DOHH2 (cell line): ENCODE results near the gene RASAL2.

ENCODE experiments used
- EZH2phosphoT487 ChIP-seq: fragments of 200-600 bp; sonication (generic); IDR thresholded peaks from 2 replicates; pipeline ENCODE4 v1.6.1; 2017; ENCODE audit warnings: borderline replicate concordance, mild to moderate bottlenecking, antibody characterized with exemption, low read length, moderate library complexity, mixed read lengths
- TF ChIP-seq, protein P1 (sequence below): fragments of 200-600 bp; sonication (generic); IDR thresholded peaks from one replicate; pipeline ENCODE4 v1.5.1; 2014; ENCODE audit warnings: antibody characterized with exemption, mild to moderate bottlenecking, low read depth, low read length; ENCODE audit not compliant: poor library complexity, severe bottlenecking

DNA sequence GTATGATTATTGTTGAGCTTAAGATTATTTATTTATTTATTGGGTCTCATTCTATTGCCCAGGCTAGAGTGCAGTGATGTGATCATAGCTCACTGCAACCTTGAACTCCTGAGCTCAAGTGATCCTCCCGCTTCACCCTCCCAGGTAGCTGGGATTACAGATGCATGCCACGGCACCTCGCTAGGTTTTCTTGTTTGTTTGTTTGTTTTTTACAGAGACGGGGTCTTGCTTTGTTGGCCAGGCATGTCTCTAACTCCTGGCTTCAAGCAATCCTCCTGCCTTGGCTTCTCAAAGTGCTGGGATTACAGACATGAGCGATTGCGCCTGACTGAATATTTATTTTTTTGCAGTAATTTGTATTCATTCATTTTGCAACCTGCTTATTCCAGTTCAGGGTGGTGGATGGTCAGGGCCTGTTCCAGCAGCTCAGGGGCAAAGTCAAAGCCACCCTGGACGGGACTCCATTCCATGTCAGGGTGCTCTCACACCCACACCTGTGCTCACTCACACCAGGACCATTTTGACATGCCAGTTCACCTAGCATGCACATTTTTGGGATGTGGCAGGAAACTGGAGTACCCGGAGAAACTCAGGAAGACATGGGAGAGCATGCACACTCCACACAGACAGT lies 29.6 kb upstream of the RASAL2 start:
- TF ChIP-seq, protein P1, sequence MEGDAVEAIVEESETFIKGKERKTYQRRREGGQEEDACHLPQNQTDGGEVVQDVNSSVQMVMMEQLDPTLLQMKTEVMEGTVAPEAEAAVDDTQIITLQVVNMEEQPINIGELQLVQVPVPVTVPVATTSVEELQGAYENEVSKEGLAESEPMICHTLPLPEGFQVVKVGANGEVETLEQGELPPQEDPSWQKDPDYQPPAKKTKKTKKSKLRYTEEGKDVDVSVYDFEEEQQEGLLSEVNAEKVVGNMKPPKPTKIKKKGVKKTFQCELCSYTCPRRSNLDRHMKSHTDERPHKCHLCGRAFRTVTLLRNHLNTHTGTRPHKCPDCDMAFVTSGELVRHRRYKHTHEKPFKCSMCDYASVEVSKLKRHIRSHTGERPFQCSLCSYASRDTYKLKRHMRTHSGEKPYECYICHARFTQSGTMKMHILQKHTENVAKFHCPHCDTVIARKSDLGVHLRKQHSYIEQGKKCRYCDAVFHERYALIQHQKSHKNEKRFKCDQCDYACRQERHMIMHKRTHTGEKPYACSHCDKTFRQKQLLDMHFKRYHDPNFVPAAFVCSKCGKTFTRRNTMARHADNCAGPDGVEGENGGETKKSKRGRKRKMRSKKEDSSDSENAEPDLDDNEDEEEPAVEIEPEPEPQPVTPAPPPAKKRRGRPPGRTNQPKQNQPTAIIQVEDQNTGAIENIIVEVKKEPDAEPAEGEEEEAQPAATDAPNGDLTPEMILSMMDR: no peak
- TF ChIP-seq EZH2phosphoT487: no peak
